CD4-positive, alpha-beta T cell treated with Interleukin-15 for 1 hour (primary cell): Measurements from ENCODE around the gene PICK1.
A peak's percentile ranks its signal among the peaks of the same experiment; 100 is the strongest.

Experiments used
- DNase-seq: peaks from one replicate; pipeline ENCODE4 v3.0.0-alpha.2; 2020

PICK1 gene

GRCh38 chr22:38051261-38051660, 5.9 kb upstream of the PICK1 start:
- no peak for DNase-seq

GRCh38 chr22:38051900-38052862, 5.0 kb upstream of the PICK1 start:
- DNase-seq, result peak; percentile 83

DNA sequence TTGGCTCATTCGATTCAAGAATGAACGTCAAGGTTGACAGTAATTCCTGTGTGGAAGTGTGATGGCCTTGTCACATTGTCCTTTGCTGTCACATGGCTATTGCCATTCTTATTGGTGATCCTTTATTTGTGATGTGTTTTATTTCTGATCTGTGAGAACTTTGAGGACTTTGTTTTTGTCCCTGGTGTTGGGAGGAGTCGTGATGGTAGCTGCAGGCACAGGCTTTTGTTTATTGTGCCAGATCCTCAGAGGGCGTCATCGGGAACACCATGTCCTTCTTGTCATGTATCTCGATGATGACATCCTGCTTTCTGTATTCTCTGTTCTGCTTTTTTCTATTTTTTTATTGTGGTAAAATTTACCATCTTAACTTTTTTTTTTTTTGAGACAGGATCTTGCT, 5.6 kb downstream of the PICK1 start:
- DNase-seq, result no peak

- DNase-seq, result no peak
These were observed 8.3 kb downstream of the PICK1 start for GRCh38 chr22:38065539-38065938.

- DNase-seq, result no peak
These were observed 9.3 kb downstream of the PICK1 start for GRCh38 chr22:38066381-38067027.

GRCh38 chr22:38067028-38067415, 9.8 kb downstream of the PICK1 start:
- no peak for DNase-seq

- no peak for DNase-seq
These were observed 10.7 kb downstream of the PICK1 start for GRCh38 chr22:38067761-38068360.

DNA sequence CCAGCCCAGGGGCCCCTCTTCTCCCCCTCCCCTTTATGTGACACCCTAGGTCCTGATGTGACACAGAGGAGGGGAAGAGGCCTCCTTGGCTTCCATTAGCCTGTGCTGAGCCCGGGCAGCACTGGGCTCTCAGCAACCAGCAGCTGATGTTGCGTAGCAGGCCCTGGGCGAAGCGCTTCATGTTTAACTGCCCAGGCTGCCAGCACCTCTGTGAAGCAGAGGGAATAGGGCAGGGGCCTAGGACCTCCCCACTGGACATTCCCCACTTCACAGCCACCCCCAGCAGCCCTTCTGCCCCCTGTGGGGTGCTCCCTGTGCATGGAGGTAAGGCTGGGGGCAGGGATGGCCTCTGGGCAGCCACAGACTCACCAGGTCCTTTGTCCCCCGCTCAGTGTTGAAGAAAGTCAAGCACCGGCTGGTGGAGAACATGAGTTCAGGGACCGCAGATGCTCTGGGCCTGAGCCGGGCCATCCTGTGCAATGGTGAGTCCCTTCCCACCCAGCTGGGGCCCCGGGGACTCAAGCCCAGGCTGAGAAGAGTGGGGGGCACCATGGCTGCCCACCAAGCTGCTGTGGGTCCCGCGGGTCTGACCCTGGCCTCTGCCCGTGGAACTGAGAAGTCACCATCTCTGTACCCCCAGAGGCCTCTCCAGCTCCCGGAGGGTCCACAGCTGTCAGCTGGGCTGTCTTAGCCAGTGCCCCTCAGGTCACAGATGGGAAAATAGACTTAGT, 11.6 kb downstream of the PICK1 start:
- no peak for DNase-seq

DNA sequence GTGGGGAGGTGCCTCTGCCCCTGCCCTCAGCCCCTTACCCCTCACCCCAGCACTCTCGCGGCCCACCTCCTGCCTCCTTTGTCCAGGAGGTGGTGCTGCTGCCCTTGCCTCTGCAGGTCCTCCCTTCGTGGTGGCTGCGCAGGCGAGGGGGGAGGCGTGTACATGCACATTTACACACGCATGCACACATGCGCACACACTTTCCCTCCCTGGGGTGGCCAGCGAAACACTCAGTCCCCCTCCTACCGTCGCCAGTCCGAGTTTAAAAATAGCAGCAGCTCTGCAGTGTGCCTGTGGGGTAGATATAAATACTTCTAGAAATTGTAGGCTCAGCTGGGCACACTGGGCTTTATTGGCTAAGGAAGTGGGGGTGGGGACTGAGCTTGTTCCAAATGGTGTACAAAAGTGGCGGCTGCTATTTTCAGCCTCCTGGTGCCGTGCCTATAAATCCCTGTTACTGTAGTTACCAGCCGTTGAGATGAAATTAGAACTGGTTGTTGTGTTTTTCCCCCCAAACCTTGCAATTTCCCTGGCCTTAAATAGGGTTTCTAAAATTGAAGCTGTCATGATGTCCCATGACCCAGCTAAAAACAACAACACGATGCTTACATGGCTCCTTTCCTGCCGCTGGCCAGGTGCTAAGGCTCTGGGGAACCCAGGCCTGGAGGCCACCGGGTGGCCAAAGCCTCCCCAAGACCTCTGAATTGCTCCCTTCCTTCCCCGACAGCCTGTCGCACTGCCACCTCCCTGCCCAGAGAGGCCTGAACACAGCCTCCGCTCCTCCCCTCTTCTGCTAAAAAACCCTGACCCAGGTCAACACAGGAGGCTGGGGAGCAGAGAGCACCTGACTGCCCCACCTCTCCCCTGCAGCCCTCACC, 12.4 kb downstream of the PICK1 start:
- DNase-seq, result no peak

GRCh38 chr22:38070250-38070921, 13.2 kb downstream of the PICK1 start:
- no peak for DNase-seq

DNA sequence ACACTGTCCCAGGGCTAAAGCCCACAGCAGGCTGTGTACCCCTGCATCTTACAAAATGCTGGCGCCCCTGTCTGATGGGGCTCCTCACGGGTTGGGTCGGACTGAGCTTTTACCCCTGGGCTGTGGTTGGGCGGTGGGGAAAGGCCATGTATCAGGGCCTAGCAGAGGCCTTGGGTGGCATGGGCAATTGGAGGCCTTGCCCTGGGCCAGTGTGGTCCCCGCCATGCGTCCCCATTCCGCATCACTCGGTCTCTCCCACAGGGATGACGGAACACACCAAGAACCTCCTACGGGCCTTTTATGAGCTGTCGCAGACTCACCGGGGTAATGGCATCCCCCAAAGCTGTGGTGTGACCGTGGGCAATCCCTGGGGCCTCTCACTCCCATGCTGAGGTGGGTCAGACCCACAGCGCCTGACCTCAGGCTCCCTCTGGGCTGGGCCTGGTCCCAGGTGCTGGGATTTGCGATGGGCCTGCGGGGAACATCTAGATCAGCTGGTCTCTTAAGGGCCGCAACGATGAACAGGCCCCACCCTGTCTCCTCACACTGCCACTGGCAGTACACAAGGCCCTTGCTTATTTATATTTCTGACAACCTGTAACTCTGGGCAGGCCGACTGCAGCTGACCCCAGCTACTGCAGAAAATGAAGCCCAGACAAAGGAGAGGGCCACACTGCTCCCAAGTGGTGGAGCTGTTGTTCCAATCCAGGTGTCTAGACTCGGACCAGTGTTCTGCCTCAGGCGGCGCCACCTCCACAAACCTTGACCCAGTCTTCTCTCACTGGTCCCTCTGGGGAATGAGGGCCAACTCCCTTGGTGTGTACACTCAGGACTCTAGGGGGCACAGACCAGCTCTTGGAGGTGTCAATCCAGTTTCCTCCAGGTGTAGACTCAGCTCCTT, 14.5 kb downstream of the PICK1 start:
- no peak for DNase-seq

- no peak for DNase-seq
These were observed 15.3 kb downstream of the PICK1 start for GRCh38 chr22:38072322-38073149.

DNA sequence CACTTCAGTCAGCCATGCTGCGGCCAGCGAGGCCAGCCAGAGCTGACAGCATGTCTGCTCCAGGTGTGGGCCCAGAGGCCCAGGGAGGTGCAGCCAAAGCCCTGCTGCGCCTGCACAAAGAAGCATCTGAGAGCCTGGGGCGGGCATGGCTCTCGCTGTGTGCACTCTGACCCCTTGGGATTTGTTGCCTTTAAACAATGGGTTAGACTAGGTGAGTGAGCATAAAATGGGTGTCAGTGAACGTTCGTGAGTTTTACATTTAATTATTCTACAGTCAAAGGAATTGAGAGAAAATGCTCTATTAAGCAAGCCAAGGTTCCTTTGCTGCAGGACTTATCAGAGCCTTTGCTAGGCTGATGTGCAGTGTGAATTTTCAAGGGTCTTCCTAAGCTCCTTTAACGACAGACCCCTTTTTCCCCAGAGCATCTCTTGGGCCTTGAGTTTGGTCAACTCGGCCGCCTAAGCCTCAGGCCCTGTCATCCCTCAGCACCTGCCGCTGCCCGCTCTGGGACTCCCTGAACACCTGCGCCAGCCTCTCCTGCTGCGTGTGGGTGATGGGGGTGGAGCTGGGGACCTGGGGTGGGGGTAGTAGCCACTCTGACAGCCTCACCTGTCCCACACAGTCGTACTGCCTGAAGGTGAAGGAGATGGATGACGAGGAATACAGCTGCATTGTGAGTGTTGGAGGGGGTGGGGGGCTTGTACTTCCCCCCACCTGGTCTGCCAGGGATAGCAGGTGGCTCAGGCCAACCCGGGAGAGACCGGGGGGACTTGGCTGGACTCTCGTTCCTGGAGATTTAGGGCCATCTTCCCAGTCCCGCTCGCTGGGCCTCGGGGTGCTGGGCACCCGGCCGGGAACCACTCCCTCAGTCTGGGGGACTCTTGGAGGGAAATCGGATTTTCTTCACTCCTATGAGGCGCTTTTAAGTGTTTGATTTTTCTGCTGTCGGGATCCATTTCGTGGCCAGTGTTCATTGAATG, 16.2 kb downstream of the PICK1 start:
- DNase-seq, result no peak

DNA sequence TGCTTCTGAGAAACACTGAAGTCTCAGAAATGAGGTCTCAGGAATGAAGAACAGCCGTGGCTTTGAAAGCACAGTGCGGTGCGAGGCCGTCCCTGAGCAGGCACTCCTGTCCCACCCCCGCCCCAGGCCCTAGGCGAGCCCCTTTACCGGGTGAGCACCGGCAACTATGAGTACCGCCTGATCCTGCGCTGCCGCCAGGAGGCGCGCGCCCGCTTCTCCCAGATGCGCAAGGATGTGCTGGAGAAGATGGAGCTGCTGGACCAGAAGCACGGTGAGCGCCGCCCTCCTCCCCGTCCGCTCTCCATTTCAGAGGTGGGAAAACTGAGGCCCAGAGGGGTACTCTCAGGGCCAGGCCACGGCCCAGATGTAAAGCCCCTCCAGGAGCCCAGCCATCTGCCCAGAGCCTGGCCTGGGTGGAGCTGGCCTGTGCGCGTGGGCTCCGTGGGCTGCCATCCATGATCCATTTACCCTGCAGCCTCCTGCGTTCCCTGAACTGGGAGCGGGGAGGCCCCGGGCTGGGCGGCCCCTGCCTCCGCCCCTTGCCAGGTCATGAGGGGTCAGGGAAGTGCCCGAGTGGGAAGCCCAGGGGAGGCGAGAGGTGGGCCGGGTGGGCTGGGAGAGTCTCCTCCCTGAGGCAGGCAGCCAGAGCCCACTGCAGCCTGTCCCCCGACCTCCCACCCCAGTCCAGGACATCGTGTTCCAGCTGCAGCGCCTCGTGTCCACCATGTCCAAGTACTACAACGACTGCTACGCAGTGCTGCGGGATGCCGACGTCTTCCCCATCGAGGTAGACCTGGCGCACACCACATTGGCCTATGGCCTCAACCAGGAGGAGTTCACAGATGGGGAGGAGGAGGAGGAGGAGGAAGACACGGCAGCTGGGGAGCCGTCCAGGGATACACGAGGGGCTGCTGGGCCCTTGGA, 17.2 kb downstream of the PICK1 start:
- no peak for DNase-seq

DNA sequence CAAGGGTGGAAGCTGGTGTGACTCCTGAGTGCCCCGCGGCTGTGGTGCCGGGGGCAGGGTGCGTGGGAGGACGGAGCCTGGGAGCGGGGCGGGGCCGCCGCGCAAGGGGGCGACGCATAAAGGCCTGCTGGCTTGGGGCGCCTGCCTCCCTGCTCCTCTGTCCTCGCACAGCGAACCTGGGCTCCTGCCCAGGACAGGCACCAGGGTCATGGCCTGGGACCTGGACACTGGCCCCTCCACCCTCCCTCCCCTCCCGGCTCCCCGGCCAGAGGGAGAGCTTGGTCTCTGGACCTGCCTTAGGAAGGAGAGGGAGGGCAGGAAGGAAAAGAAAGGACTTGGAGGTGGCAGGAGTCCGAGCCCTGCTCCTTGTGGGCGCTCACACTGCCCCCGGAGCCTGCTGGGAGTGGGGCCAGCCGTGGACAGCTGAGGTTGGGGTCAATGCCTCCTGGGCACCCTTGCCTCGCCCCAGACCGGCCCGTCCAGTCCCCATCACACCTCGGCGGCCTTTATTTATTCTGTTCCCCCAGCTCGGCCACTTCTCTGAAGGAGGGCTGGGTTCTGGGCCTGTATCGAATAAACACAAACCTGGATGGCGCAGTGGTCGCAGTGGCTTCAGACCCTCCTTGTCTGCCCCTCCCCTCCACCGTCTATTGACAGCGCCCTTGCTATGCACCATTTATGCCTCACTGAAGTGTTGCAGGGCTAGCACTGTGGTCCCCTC, 18.1 kb downstream of the PICK1 start:
- no peak for DNase-seq

- no peak for DNase-seq
These were observed 18.8 kb downstream of the PICK1 start for GRCh38 chr22:38075961-38076360.
